Mesenchymal stem cell (in vitro differentiated cells and primary cell): ENCODE data around the gene XAF1.
"Not testable (repeated sequence)": the region's sequence is repeated elsewhere in the genome, so short reads cannot be mapped to it uniquely, and the experiment has no call there.

Experiments
- DNase-seq: peaks from one replicate; pipeline ENCODE4 v3.0.0-alpha.2; 2013
- H2AFZ ChIP-seq: one replicate; pipeline ENCODE4 v1.6.1; 2013; ENCODE audit warnings: low read depth, mild to moderate bottlenecking, control low read depth, inconsistent platforms, low read length, moderate library complexity
- H2AK5ac ChIP-seq: 2 replicates; pipeline ENCODE4 v1.6.1; 2013; ENCODE audit warnings: low read length, moderate library complexity, mild to moderate bottlenecking, inconsistent platforms; ENCODE audit not compliant: severe bottlenecking
- H2BK120ac ChIP-seq: one replicate; pipeline ENCODE4 v1.6.1; 2013; ENCODE audit warnings: low read depth, mild to moderate bottlenecking, inconsistent platforms, low read length, moderate library complexity
- H2BK12ac ChIP-seq, 2 experiments: one replicate each; pipeline ENCODE4 v1.6.1; 2013; ENCODE audit warnings: inconsistent platforms in 2 of 2, low read length in 2 of 2, mild to moderate bottlenecking in 2 of 2, moderate library complexity in 2 of 2, control low read depth in 1 of 2
- H2BK15ac ChIP-seq: one replicate; pipeline ENCODE4 v1.6.1; 2013; ENCODE audit warnings: mild to moderate bottlenecking, low read depth, inconsistent platforms; ENCODE audit not compliant: poor library complexity, severe bottlenecking
- H2BK5ac ChIP-seq: 2 replicates; pipeline ENCODE4 v1.6.1; 2013; ENCODE audit warnings: low read depth, mild to moderate bottlenecking, low read length, control low read depth, inconsistent platforms; ENCODE audit not compliant: poor library complexity, severe bottlenecking
- H3K14ac ChIP-seq, 2 experiments: one replicate each; pipeline ENCODE4 v1.6.1; 2013; ENCODE audit warnings: inconsistent platforms in 2 of 2, low read length in 2 of 2, control low read depth in 1 of 2, mild to moderate bottlenecking in 1 of 2, moderate library complexity in 1 of 2
- H3K18ac ChIP-seq, 2 experiments: one replicate each; pipeline ENCODE4 v1.6.1; 2013; ENCODE audit warnings: inconsistent platforms in 2 of 2, low read length in 2 of 2, control low read depth in 1 of 2, low read depth in 1 of 2, mild to moderate bottlenecking in 1 of 2
- H3K23ac ChIP-seq, 2 experiments: one replicate each; pipeline ENCODE4 v1.6.1; 2013; ENCODE audit warnings: inconsistent platforms in 2 of 2, low read length in 2 of 2, mild to moderate bottlenecking in 2 of 2, moderate library complexity in 2 of 2, control low read depth in 1 of 2
- H3K27ac ChIP-seq: 2 replicates; pipeline ENCODE4 v1.5.1; 2013; ENCODE audit warnings: mild to moderate bottlenecking, moderate library complexity, low read length, control low read depth, inconsistent platforms; ENCODE audit not compliant: poor library complexity, severe bottlenecking
- H3K27me3 ChIP-seq, 2 experiments: 2 replicates each; pipeline versions ENCODE4 v1.6.1 to v1.7.0; 2013; ENCODE audit warnings: low read length in 2 of 2, mild to moderate bottlenecking in 2 of 2, moderate library complexity in 2 of 2, control low read depth in 1 of 2, inconsistent platforms in 1 of 2; ENCODE audit not compliant: control insufficient read depth in 1 of 2, insufficient read depth in 1 of 2
- H3K36me3 ChIP-seq, 2 experiments: 2 replicates each; pipeline versions ENCODE4 v1.6.1 to v1.7.0; 2013; ENCODE audit warnings: low read length in 2 of 2, control low read depth in 1 of 2, inconsistent platforms in 1 of 2, low read depth in 1 of 2, mild to moderate bottlenecking in 1 of 2; ENCODE audit not compliant: insufficient read depth in 2 of 2, control insufficient read depth in 1 of 2
- H3K4ac ChIP-seq, 2 experiments: one replicate each; pipeline ENCODE4 v1.6.1; 2013; ENCODE audit warnings: inconsistent platforms in 2 of 2, low read length in 2 of 2, mild to moderate bottlenecking in 2 of 2, moderate library complexity in 2 of 2, control low read depth in 1 of 2, low read depth in 1 of 2
- H3K4me1 ChIP-seq: 2 replicates; pipeline ENCODE4 v1.6.1; 2013; ENCODE audit warnings: low read depth, low read length, control low read depth; ENCODE audit not compliant: control insufficient read depth, insufficient read depth
- H3K4me2 ChIP-seq: 2 replicates; pipeline ENCODE4 v1.6.1; 2013; ENCODE audit warnings: low read length, mild to moderate bottlenecking, inconsistent platforms; ENCODE audit not compliant: poor library complexity, severe bottlenecking
- H3K4me3 ChIP-seq, 2 experiments: 2 replicates each; pipeline versions ENCODE4 v1.5.1 to v1.7.0; 2013; ENCODE audit warnings: low read length in 2 of 2, mild to moderate bottlenecking in 2 of 2, control low read depth in 1 of 2, low read depth in 1 of 2; ENCODE audit not compliant: insufficient read depth in 1 of 2
- H3K79me1 ChIP-seq: replicated peaks from 2 replicates; pipeline ENCODE4 v1.6.1; 2013; ENCODE audit warnings: mild to moderate bottlenecking, control low read depth, low read length, inconsistent platforms; ENCODE audit not compliant: poor library complexity, severe bottlenecking
- H3K9ac ChIP-seq: 2 replicates; pipeline ENCODE4 v1.7.0; 2013; ENCODE audit warnings: mild to moderate bottlenecking, low read length, moderate library complexity
- H3K9me3 ChIP-seq: 2 replicates; pipeline ENCODE4 v1.7.0; 2013; ENCODE audit warnings: mild to moderate bottlenecking, low read length; ENCODE audit not compliant: control insufficient read depth
- H4K8ac ChIP-seq: one replicate; pipeline ENCODE4 v1.6.1; 2013; ENCODE audit warnings: inconsistent platforms, mild to moderate bottlenecking, low read length, moderate library complexity
- H4K91ac ChIP-seq: one replicate; pipeline ENCODE4 v1.6.1; 2013; ENCODE audit warnings: mild to moderate bottlenecking, low read length, inconsistent platforms
- WGBS: methylation state at CpG from one replicate; pipeline ENCODE4 v1.1.7; 2013; ENCODE audit warnings: mixed read lengths; 5-methylcytosine and 5-hydroxymethylcytosine counted together

XAF1 gene

GRCh38 chr17:6812295-6812694 is 56.4 kb downstream of the XAF1 start:
- Histone ChIP-seq H4K91ac (no peak overlapping the region), H3K4me3 (no peak overlapping the region), H4K8ac (no peak overlapping the region), H3K4me2 (no peak overlapping the region), H3K36me3 (no peaks in the 10 kb centered on the region), H3K14ac (no peak overlapping the region), H3K79me1 (no peaks in the 10 kb centered on the region), H3K9ac (no peak overlapping the region), H2BK5ac (no peak overlapping the region), H3K4me1 (no peaks in the 10 kb centered on the region), H2AK5ac (no peak overlapping the region), H3K4ac (no peak overlapping the region), H2BK15ac (no peak overlapping the region), H2BK12ac (no peak overlapping the region), H2BK120ac (no peak overlapping the region), H3K9me3 (no peaks in the 10 kb centered on the region), H3K27ac (no peak overlapping the region), H3K18ac (no peak overlapping the region), H3K27me3 (peaks cover 0 to 41% of the 10 kb centered on the region in 2 experiments), H3K23ac (no peak overlapping the region), H2AFZ (no peak overlapping the region)
- DNase-seq, result no peak
- WGBS, result 65% methylated on average over 9 of the region's 9 CpGs

- no peak overlapping the region for H2BK5ac ChIP-seq
- no peak overlapping the region for H2AFZ ChIP-seq
- H3K9ac ChIP-seq, result no peak overlapping the region
- H3K79me1 ChIP-seq, result no peaks in the 10 kb centered on the region
- no peak overlapping the region for H3K4me2 ChIP-seq
- H3K36me3 ChIP-seq, result no peaks in the 10 kb centered on the region
- H4K91ac ChIP-seq, result no peak overlapping the region
- 82% methylated on average over 10 of the region's 10 CpGs for WGBS
- H2BK12ac ChIP-seq, result no peak overlapping the region
- H4K8ac ChIP-seq, result no peak overlapping the region
- no peak overlapping the region for H2AK5ac ChIP-seq
- H2BK15ac ChIP-seq, result no peak overlapping the region
- H3K27me3 ChIP-seq, result peaks cover 0 to 41% of the 10 kb centered on the region in 2 experiments
- no peak overlapping the region for H3K27ac ChIP-seq
- no peak for DNase-seq
- no peak overlapping the region for H3K23ac ChIP-seq
- H3K4me1 ChIP-seq, result no peaks in the 10 kb centered on the region
- H3K4ac ChIP-seq, result no peak overlapping the region
- no peak overlapping the region for H3K4me3 ChIP-seq
- H3K18ac ChIP-seq, result no peak overlapping the region
- no peaks in the 10 kb centered on the region for H3K9me3 ChIP-seq
- H2BK120ac ChIP-seq, result no peak overlapping the region
- no peak overlapping the region for H3K14ac ChIP-seq
Observed at GRCh38 chr17:6815775-6816174, 59.9 kb downstream of the XAF1 start.

- not testable (repeated sequence) for H2BK5ac ChIP-seq, H2BK12ac ChIP-seq
- WGBS, result 86% methylated on average over 2 of the region's 3 CpGs
Observed at GRCh38 chr17:6816368-6816767, 60.5 kb downstream of the XAF1 start.

GRCh38 chr17:6818938-6819337 is 63.1 kb downstream of the XAF1 start:
- no peaks in the 10 kb centered on the region for H3K4me1 ChIP-seq
- H2BK5ac ChIP-seq, result no peak overlapping the region
- H3K14ac ChIP-seq, result no peak overlapping the region
- no peak overlapping the region for H3K23ac ChIP-seq
- H2BK120ac ChIP-seq, result no peak overlapping the region
- H3K9me3 ChIP-seq, result no peaks in the 10 kb centered on the region
- H4K8ac ChIP-seq, result no peak overlapping the region
- DNase-seq, result no peak
- H3K4me3 ChIP-seq, result no peak overlapping the region
- H2BK12ac ChIP-seq, result no peak overlapping the region
- H3K4me2 ChIP-seq, result no peak overlapping the region
- no peak overlapping the region for H2BK15ac ChIP-seq
- no peak overlapping the region for H3K18ac ChIP-seq
- no peak overlapping the region for H2AFZ ChIP-seq
- H3K79me1 ChIP-seq, result no peaks in the 10 kb centered on the region
- no peak overlapping the region for H3K9ac ChIP-seq
- no peak overlapping the region for H4K91ac ChIP-seq
- H3K27me3 ChIP-seq, result peaks cover 0 to 22% of the 10 kb centered on the region in 2 experiments
- no peak overlapping the region for H3K27ac ChIP-seq
- no peak overlapping the region for H2AK5ac ChIP-seq
- 93% methylated on average over 3 of the region's 3 CpGs for WGBS
- no peak overlapping the region for H3K4ac ChIP-seq
- H3K36me3 ChIP-seq, result no peaks in the 10 kb centered on the region

More at GRCh38 chr17:6816368-6816767, 60.5 kb downstream of the XAF1 start:
- H3K4me3 ChIP-seq, H3K36me3 ChIP-seq, DNase-seq, H3K4me1 ChIP-seq, H3K27ac ChIP-seq, H3K79me1 ChIP-seq, H3K9me3 ChIP-seq, H3K4me2 ChIP-seq, H4K8ac ChIP-seq, H3K4ac ChIP-seq, H4K91ac ChIP-seq, H2BK15ac ChIP-seq, H2BK120ac ChIP-seq, H2AK5ac ChIP-seq, H3K18ac ChIP-seq, H2AFZ ChIP-seq, H3K23ac ChIP-seq, H3K9ac ChIP-seq, H3K14ac ChIP-seq: not testable (repeated sequence)
- peaks cover 0 to 41% of the 10 kb centered on the region in 2 experiments for H3K27me3 ChIP-seq
